ENCODE data around the gene NEGR1. TPM values are rescaled to one million over a fixed set of nuclear protein-coding genes. Genes with fewer than 3 reads are reported as not detected.

The NEGR1 gene
- total RNA-seq, 4 donors from 2014 or later: 7.0 to 10.0 (median 8.1) TPM

- H3K4me1 ChIP-seq: peaks cover 0 to 13% (median 2%) of the 10 kb centered on the region in 4 donors
- H3K27me3 ChIP-seq: no peaks in the 10 kb centered on the region
- 75% methylated on average over 1 of the region's 1 CpG; no CpG with 5 or more reads in 1 of the 2 donors for WGBS, 2 donors (ENCODE audit: low coverage in 1 of 2)
- no peak for DNase-seq
- no peaks in the 10 kb centered on the region for H3K36me3 ChIP-seq
- no peaks in the 10 kb centered on the region for H3K9me3 ChIP-seq
- H3K27ac ChIP-seq: no peak overlapping the region
- intact Hi-C loops (cut with DNase I; ENCODE audit: low total_unique reads): no loop called here
- in situ Hi-C loops (cut with MboI; ENCODE audit: low pct_ligation_motif_present in 1 of 4, low pct_unique_long_range_greater_than_20kb in 1 of 4, low sequenced_read_pairs in 3 of 4): no loop called here
- H3K4me3 ChIP-seq: no peak overlapping the region
- no peak for TF ChIP-seq CTCF (IDR thresholded peaks at IDR 0.05)
Observed at GRCh38 chr1:71980556-71980955, 301.8 kb downstream of the NEGR1 start.

- intact Hi-C loops (cut with DNase I; ENCODE audit: low total_unique reads) (no loop called here), in situ Hi-C loops (cut with MboI; ENCODE audit: low pct_ligation_motif_present in 1 of 4, low pct_unique_long_range_greater_than_20kb in 1 of 4, low sequenced_read_pairs in 3 of 4) (no loop called here)
- no peak overlapping the region for H3K4me3 ChIP-seq
- 64 to 67% methylated on average over 1 of the region's 1 CpG for WGBS, 2 donors (ENCODE audit: low coverage in 1 of 2)
- no peaks in the 10 kb centered on the region for H3K27me3 ChIP-seq
- TF ChIP-seq POLR2AphosphoS5 (IDR thresholded peaks at IDR 0.05) (no peak), EP300 (IDR thresholded peaks at IDR 0.05; ENCODE audit: low read depth) (no peak), POLR2A (IDR thresholded peaks at IDR 0.05) (no peak), CTCF (IDR thresholded peaks at IDR 0.05) (no peak)
- H3K27ac ChIP-seq: no peak overlapping the region
- no peaks in the 10 kb centered on the region for H3K9me3 ChIP-seq
- H3K36me3 ChIP-seq: no peaks in the 10 kb centered on the region
- peaks cover 0 to 13% (median 2%) of the 10 kb centered on the region in 4 donors for H3K4me1 ChIP-seq
- no peak for DNase-seq
Observed at GRCh38 chr1:71979882-71980281, 302.5 kb downstream of the NEGR1 start.

GRCh38 chr1:71967670-71968069 is 314.7 kb downstream of the NEGR1 start:
- TF ChIP-seq POLR2AphosphoS5 (IDR thresholded peaks at IDR 0.05) (no peak), CTCF (IDR thresholded peaks at IDR 0.05) (no peak), POLR2A (IDR thresholded peaks at IDR 0.05) (no peak), EP300 (IDR thresholded peaks at IDR 0.05; ENCODE audit: low read depth) (no peak)
- no peaks in the 10 kb centered on the region for H3K27me3 ChIP-seq
- WGBS, 2 donors (ENCODE audit: low coverage in 1 of 2): 52 to 61% methylated on average over 2 of the region's 2 CpGs
- no peak overlapping the region for H3K4me3 ChIP-seq
- DNase-seq: no peak
- intact Hi-C loops (cut with DNase I; ENCODE audit: low total_unique reads): no loop called here
- H3K27ac ChIP-seq: no peak overlapping the region
- in situ Hi-C loops (cut with MboI; ENCODE audit: low pct_ligation_motif_present in 1 of 4, low pct_unique_long_range_greater_than_20kb in 1 of 4, low sequenced_read_pairs in 3 of 4): no loop called here
- no peaks in the 10 kb centered on the region for H3K4me1 ChIP-seq
- H3K9me3 ChIP-seq: no peaks in the 10 kb centered on the region
- H3K36me3 ChIP-seq: no peaks in the 10 kb centered on the region

GRCh38 chr1:71964188-71964587 is 318.2 kb downstream of the NEGR1 start:
- no peak for TF ChIP-seq POLR2A (IDR thresholded peaks at IDR 0.05)
- no peak for TF ChIP-seq EP300 (IDR thresholded peaks at IDR 0.05; ENCODE audit: low read depth)
- no peak for TF ChIP-seq POLR2AphosphoS5 (IDR thresholded peaks at IDR 0.05)
- no peak for TF ChIP-seq CTCF (IDR thresholded peaks at IDR 0.05)
- DNase-seq: no peak
- no peak overlapping the region for H3K4me3 ChIP-seq
- H3K9me3 ChIP-seq: no peaks in the 10 kb centered on the region
- H3K27me3 ChIP-seq: no peaks in the 10 kb centered on the region
- no peaks in the 10 kb centered on the region for H3K4me1 ChIP-seq
- in situ Hi-C loops (cut with MboI; ENCODE audit: low pct_ligation_motif_present in 1 of 4, low pct_unique_long_range_greater_than_20kb in 1 of 4, low sequenced_read_pairs in 3 of 4) (no loop called here), intact Hi-C loops (cut with DNase I; ENCODE audit: low total_unique reads) (no loop called here)
- WGBS, 2 donors (ENCODE audit: low coverage in 1 of 2): 78 to 92% methylated on average over 4 to 6 of the region's 6 CpGs
- H3K36me3 ChIP-seq: no peaks in the 10 kb centered on the region
- H3K27ac ChIP-seq: no peak overlapping the region

Measured in transverse colon (tissue), 4 donors.